HG03066 (cell line): ENCODE measurements around the gene SH2D6.
"Not testable (repeated sequence)": the region's sequence is repeated elsewhere in the genome, so short reads cannot be mapped to it uniquely, and the experiment has no call there.

Experiments
- ATAC-seq: cut with Tn5 transposase; IDR thresholded peaks from one replicate; pipeline ENCODE4 v1.9.1; 2021; ENCODE audit warnings: low read depth; ENCODE audit not compliant: unreplicated experiment

Gene SH2D6

DNA sequence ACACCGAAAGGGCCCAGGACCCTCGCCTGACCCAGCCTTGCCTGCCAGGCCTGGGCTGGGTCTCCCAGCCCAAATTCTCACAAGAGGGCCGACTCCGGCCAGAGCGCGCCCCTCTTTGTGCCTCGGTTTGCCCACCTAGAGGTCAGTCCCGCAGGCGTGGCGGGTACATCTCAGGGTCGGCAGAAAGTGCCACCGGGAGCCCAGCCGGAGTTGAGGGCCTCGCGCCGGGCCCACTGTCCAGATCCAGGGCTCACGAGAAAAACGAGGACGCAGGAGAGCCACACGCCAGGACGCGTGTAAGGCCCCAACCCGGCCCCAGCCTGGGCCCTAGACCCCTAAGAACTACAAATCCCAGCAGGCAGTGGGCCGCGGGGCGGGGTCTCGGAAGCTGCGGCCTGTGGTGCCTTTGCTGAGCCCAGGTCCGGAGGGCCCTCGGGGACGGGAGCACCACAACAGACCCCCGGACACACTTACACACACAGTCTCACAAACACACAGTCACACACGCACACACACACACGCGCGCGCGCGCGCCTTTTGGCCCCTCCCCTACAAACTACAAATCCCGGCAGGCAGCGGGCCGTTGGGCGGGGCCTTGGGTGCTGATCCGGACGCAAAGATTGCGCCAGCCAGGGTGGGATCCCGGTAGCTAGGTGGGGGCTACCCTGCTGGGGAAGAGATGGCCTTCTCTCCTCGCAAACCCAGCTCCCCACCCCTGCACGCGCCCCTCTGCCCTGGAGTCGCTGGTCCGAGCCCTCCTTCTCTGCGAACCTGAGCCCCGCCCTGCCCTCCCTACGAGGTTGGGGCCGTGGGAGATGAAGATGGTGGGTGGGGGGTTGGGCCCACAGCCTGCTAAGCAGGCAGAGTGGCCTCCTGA lies at the start of gene SH2D6:
Gene SH2D6, plus strand, starts transcription at position 583 of the 877 bp plus-strand sequence. CDS start 10,752 bp downstream, outside the sequence.
- ATAC-seq: peak; percentile 83

DNA sequence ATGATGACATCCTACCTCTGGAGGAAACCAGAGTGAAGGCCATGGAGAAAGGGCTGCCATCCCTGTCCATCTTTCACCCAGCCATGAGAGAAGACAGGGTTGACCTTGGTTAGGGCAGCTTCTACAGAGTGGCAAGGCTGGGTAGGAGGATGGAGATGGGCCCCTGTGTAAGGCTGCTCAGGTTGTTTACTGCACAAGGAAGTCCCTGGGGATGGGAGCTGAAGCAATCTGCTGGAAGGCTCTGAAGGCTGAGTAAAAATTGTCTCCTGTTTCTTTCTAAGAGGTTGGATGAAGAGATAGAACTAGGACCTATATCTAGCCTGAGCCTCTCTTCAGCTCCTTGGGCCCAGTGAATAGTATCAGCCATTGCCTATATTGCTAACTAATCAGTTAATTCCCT lies 49.6 kb upstream of the SH2D6 start:
- ATAC-seq: no peak

DNA sequence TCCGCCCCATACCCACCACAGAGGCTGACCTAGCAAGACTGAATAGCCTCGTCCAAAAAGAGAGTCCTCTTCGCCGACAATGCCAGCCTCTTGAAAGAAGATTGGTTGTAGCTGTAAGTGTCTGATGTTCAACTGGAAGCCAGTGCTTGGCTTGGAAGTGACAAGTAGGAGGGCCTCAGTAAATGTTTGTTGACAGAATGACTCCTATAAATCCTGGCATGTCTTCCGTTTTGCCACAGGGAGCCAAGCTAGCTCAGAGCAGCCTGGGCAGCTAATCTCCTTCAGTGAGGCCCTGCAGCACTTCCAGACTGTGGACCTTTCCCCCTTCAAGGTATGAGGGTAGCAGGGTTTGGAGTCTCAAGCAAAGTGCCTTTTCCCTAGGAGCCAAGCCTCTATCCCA lies 49.0 kb upstream of the SH2D6 start:
- no peak for ATAC-seq

DNA sequence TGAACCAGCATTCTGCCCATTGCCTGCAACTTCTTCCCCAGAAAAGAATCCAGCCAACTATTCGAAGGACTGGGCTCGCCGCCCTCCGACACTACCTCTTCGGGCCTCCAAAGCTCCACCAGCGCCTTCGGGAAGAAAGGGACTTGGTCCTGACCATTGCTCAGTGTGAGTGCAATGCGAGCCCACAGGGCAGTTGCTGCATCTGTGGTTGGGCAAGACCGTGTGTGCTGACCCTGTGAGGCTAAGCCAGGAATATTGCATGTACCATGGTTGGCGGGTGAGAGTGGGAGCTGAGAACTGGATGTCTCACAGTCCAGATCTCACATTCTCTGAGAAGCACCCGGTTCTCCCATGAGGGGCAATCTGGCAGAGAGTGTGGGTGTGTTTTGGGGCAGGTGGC lies 47.5 kb upstream of the SH2D6 start:
- no peak for ATAC-seq

DNA sequence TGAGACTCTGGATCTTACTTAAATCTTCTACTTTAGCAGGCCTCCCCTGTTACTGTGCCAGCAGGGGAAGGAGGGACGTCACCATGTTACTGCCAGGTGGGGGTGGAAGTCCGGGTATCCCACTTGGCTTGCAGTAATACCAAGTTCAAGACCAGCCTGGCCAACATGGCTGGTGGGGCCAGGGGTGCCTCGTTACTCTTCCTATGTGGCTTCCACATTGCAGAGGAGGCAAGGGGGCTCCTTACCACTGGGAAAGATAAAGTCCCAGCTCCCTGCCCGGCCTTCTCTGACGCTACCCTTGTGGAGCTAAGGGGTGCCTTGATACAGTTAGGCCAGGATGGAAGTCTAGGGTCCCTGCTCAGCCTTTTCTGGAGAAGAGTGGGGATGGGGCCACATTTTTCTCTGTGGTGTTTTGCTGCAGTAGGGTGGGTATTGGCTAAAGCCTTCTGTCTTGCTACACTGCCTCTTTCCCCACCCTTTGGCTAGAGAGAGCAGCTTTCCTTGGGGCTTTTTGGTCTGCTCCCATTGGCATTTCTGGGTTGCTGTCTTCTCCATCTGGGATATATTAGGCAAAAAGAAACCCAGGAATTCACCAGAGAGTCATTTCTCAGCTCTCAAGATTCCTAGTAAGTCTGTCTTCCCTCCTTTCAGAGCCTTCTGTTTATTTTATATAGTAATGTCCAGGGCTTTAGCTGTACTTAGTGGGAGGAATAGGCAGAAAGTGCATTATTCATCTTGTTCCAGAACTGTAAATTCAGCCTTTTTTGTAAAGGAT lies 42.0 kb upstream of the SH2D6 start:
- ATAC-seq: no peak

DNA sequence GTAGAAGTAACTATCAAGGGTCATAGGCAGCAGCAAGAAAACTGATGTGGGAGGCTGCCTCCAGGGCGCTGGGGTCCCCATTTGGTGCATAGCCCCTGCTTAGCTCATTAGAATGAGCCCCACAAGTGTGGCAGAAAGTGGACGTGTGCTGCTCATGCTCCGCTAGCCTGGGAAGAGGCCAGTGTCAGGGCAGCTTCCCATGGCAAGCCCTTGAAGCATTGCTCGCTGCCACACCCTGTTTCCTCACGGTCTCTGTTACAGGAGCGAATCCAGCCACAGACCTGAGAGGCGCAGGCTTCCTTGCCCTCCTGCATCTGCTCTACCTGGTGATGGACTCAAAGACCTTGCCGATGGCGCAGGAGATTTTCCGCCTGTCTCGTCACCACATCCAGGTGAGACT lies 41.4 kb upstream of the SH2D6 start:
- ATAC-seq: no peak

DNA sequence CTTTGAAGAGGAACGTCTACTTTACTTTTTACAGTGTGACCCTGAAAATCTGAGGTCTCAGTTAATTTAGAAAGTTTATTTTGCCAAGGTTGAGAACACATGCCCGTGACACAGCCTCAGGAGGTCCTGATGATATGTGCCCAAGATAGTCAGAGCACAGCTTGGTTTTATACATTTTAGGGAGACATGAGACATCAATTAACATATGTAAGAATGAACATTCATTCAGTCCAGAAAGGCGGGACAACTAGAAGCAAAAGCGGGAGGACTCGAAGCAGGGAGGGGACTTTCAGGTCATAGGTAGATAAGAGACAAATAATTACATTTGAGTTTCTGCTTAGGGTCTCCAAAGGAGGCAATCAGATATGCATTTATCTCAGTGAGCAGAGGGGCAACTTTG lies 40.3 kb upstream of the SH2D6 start:
- ATAC-seq: no peak

DNA sequence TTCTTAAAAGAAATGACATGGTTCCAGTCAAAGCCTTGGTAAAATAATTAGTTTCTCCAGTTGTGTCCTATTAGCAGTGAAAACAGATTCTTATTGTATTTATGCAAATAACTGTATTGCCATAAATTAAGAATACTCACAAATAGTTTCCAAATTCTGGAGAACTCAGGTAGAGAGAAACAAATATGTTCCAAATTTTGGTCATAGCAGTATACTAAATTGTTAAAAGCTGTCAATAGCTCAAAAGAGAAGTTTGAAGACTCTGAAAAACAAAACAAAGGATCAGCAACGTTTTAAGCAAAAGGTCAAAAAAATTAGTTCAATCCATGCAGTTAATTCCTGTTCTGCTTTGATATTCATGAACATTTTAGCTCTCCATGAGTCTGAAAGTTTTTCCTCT lies 38.5 kb upstream of the SH2D6 start:
- no peak for ATAC-seq

DNA sequence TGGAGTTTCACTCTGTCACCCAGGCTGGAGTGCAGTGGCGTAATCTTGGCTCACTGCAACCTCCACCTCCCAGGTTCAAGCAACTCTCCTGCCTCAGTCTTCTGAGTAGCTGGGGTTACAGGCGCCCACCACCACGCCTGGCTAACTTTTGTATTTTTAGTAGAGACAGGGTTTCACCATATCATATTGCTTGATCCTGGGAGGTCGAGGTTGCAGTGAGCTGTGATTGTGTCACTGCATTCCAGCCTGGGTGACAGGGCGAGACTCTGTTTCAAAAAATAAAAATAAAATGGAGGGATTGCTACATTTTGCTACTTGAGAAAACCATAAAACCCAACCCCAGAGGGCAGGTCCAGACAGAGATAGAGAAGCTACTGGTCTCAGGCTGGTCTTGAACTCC lies 35.4 kb upstream of the SH2D6 start:
- ATAC-seq: not testable (repeated sequence)

DNA sequence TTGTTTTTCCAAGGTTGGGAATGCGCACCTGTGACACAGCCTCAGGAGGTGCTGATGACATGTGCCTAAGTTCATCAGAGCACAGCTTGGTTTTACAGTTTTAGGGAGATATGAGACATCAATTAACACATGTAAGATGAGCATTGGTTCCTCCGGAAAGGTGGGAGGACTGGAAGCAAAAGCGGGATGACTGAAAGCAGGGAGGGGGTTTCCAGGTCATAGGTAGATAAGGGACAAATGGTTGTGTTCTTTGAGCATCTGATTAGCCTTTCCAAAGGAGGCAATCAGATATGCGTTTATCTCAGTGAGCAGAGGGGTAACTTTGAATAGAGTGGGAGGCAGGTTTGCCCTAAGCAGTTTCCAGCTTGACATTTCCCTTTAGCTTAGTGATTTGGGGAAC lies 34.7 kb upstream of the SH2D6 start:
- ATAC-seq: no peak

DNA sequence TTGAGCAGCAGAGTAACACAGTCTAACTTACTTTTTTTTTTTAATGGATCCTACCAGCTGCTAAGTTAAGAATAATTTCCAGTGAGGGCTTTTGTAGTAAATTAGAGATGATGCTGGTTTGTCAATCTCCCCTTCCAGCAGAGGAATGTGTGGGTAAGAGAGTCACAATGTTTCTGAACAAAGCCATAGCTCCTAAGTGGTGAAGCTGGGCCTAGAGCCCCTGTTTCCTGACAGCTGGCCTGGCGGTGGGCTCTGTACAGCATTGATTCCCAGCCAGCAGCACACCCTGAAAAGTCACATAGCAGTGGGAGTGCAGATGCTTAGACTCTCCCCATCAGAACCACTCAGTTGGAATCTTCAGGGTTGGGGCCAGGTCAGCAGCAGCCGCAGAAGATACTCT lies 32.8 kb upstream of the SH2D6 start:
- no peak for ATAC-seq

DNA sequence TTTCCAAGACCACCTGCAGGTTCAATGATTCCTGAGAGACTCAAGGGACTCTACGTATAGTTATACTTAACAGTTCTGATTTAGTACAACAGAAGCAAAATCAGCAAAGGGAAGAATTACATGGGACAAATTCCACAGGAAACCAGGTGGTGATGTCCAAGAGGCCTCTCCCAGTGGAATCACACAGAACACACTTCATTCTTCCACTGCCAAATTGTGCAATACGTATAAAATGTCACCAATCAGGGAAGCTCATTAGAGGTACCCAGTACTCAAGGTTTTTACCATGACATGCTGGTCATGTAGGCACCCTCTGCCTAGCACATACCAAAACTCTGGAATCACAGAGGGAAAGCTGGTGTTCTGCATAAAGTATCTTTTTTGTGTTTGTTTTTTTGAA lies 30.8 kb upstream of the SH2D6 start:
- no peak for ATAC-seq

DNA sequence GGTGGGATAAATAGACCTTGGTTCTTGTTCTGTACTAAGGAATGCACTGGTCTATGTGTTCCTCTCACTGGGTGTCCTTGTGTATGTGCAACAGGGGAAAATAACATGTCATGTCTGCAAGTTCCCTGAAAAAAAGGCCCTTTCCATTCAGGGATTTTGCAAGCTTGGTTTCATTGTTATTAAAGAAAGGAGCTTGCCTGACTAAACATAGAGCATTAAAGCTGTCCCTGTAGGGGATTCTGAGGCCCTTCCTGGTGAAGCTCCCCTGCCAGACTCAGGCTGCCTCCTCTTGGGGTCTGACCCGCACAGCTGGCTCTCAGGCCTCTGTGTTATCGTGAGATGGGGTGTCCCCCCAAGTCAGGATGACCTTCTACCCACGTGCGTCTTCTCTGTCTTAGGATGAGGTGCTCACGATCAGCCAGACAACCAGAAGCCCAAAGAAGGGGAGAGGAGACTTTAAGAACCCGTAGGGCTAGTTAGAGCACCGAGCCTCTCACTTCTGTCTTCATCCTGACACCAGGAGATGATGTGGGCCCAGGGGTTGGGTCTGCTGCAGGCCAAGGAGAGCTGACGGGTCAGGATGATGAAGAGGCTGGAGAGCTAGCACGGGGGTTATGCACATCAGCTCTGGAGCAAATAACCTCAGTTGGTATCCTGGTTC lies 29.5 kb upstream of the SH2D6 start:
- ATAC-seq: no peak

DNA sequence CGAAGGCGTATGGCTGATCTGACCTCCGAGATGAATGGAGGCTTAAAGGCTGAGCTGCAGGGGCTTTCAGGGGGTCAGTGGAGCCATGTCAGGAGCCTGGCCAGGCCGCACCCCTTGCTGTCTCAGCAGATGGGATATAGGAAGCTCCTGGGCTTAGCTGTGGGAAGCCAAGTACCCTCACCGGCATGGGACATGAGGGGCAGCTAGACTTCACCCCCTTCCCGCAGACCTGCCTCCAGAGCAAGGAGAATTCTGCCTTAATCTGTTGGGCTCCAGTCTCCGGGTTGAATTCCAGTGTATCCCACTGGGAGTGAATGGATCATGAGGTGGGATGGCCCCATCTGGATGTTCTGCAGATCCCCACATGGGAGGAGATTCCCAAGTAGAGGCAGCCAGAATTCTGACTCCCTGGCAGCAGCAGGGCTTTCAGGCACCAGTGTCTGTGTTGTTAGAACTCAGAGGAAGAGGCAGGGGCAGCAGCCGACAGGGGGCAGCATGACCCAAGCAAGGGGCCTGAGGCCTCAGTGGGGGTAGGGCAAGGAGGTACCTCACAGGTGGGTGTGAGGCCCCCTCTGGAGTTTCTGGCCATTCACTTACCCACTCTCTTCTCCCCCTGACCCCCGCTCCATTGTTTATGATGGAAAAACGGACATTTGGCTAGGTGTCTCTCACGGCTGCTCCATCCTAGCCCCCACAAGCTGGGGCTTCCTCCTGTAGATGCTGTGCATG lies 27.4 kb upstream of the SH2D6 start:
- ATAC-seq: no peak

DNA sequence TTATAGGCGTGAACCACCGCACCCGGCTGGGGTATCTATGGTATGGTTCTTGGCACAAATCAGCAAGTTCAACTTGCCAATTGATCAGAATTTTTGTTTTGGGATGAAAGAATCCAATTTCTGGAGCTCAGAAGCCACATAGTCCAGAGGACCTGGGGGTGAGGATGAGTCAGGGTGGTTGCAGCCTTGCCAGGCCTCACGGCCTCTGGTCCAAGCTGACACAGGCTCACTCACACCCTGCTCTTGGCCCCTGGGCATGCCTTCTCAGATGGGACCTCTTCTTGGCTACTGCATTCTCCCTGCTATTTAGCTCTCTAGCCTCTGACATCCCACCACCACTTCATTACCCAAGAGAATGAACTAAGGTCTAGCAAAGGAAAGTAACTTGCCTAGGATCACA lies 24.7 kb upstream of the SH2D6 start:
- no peak for ATAC-seq

DNA sequence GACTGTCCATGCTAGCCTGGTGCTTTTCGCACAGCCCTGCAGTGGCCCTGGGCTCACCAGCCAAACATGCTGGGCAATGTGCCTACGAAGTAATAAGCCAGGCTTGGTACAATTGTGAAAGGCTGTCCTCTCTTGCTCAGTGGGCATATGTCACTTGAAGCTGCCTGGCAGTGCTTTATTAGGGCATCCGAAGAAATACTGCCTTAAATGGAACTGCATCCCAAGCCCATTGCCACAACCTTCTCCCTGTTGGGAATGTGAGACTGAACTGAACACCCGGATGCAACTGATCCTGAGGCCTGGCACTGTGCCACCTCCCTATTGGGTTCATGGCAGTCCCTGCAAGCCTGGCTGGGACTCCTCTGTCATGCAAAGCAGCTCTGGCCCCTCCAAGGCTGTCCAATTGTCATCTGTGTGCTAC lies 24.2 kb upstream of the SH2D6 start:
- no peak for ATAC-seq

DNA sequence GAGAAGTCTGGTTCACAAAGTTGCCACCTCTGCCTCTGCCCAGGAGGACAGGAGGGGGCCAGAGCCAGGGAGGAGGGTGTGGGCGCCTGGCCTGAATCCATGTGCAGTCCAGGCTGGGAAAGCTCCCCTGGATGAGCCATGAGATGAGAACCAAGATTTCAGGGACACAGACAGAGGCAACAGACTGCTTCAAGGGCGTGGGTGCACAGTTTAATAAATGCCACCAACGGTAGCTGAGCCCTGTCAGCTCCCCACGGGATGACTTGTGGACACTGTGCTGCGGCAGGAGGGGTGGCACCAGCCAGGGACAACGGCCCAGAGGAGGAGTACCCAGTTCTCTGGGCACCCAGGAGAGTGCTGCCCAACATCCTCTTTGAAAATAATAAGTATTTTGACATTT lies 23.5 kb upstream of the SH2D6 start:
- no peak for ATAC-seq

DNA sequence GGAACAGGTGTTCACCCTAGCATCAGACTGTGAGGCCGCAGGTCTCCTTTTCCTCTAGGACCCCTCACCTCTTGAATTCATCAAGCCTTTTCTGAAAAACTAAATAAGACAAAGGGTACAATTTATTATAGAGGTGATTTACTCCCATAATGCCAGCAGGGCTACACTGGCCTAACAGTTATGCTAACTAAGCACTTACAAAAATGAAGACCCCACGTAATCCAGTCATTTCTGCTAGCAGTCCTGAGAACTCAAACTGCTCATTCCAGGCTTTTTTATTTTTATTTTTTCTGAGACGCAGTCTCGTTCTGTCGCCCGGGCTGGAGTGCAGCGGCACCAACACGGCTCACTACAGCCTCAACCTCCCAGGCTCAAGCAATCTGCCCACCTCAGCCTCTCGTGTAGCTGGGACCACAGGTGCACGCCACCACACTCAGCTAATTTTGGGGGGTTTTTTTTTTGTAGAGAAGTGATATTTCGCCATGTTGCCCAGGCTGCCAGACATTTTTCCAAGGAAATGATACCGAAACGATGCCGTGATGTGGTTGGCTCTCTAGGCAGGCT lies 22.5 kb upstream of the SH2D6 start:
- no peak for ATAC-seq

DNA sequence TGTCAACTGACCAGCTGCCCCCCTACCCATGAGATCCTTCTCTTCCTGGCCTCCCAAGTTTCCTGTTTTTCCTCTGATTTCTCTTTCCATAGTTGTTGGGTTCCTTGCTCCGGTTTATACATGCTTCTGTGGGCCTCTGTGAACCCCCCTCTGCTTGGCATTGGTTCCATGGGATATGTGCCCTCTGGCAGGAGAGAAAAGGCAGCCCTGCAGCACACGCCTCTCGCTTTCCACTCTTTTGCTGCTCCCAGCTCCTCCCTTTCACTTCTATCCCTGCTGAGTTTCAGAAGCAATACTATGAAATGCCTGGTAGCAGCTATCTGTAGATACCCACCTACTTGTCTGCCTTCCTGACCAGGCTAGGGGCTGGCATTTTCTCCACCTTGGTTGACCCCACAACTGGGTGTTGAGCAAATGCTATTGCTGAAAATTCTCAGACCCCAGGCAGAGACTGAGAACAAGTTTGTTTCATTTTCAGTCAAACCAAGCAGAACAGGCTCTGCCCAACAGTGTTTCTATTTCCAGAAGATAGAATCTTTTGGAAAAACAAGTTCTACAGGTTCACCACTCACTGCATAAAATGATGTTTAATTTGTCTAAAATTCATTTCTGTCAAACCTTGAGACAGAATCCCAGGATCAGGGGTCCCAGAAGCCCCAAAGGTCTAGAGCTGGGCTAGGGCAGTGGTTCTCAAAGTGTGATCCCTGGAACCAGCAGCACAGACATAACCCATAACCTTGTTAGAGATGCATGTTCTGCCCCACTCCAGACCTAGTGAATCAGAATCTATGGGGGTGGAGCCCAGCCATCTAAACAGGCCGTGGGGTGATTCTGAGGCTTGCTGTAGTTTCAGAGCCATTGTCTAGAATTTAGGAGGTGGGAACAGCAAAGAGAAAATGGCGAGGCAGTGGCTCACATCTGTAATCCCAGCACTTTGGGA lies 21.7 kb upstream of the SH2D6 start:
- no peak for ATAC-seq
